ENCODE data around the gene C20orf141. TPM values are rescaled to one million over a fixed set of nuclear protein-coding genes. Genes with fewer than 3 reads are reported as not detected.

Gene C20orf141
- total RNA-seq, 1 experiment from 2014 or later: not detected

GRCh38 chr20:2816030-2816582 lies 1.3 kb downstream of the C20orf141 start, which contains the start of gene TMEM239:
TMEM239 (plus strand) TSS chr20:2816364; CDS start chr20:2816555, 191 bp downstream.
- Histone ChIP-seq H2AFZ (no peak within 1 kb of the TSS), H3K4me2 (peak within 1 kb of the TSS; percentile 71), H3K4me1 (replicated peaks; ENCODE audit: insufficient read depth) (peaks cover 28% of the 10 kb centered on the region), H3K9me2 (ENCODE audit: insufficient read depth) (no peaks in the 10 kb centered on the region), H3K9me3 (ENCODE audit: insufficient read depth, low read depth) (no peaks in the 10 kb centered on the region), H3F3A (ENCODE audit: insufficient read depth, low read depth) (peaks cover 21% of the 10 kb centered on the region), H3K27ac (peak within 1 kb of the TSS; percentile 63), H3K27me3 (ENCODE audit: insufficient read depth, low read depth) (no peaks in the 10 kb centered on the region), H4K20me1 (ENCODE audit: insufficient read depth) (no peaks in the 10 kb centered on the region), H3K79me2 (ENCODE audit: low read depth) (no peaks in the 10 kb centered on the region), H3K4me3 (no peak within 1 kb of the TSS), H3K36me3 (ENCODE audit: low read depth) (no peaks in the 10 kb centered on the region)
- no peak for TF ChIP-seq CTCF (conservative IDR thresholded peaks at IDR 0.05)
- TF ChIP-seq EZH2 (IDR thresholded peaks at IDR 0.05; ENCODE audit: low read depth): no peak
- ChIA-PET CTCF (no interaction called here), POLR2A (ENCODE audit: unreplicated experiment) (no interaction called here)
- no peak for DNase-seq
- no TSS peak for BruUV-seq (replicated peaks)
- intact Hi-C loops (cut with micrococcal nuclease; ENCODE audit: unreplicated experiment): no loop called here

- intact Hi-C loops (cut with micrococcal nuclease; ENCODE audit: unreplicated experiment): no loop called here
- DNase-seq: no peak
- no peaks in the 10 kb centered on the region for H3K9me3 ChIP-seq (ENCODE audit: insufficient read depth, low read depth)
- H3K4me3 ChIP-seq: no peak overlapping the region
- no peaks in the 10 kb centered on the region for H3K36me3 ChIP-seq (ENCODE audit: low read depth)
- no peak for TF ChIP-seq CTCF (conservative IDR thresholded peaks at IDR 0.05)
- TF ChIP-seq EZH2 (IDR thresholded peaks at IDR 0.05; ENCODE audit: low read depth): no peak
- H3F3A ChIP-seq (ENCODE audit: insufficient read depth, low read depth): peaks cover 21% of the 10 kb centered on the region
- CTCF ChIA-PET: no interaction called here
- H3K4me2 ChIP-seq: no peak overlapping the region
- H2AFZ ChIP-seq: no peak overlapping the region
- POLR2A ChIA-PET (ENCODE audit: unreplicated experiment): no interaction called here
- no peak overlapping the region for H3K27ac ChIP-seq
- H4K20me1 ChIP-seq (ENCODE audit: insufficient read depth): no peaks in the 10 kb centered on the region
- BruUV-seq (replicated peaks): no TSS peak
- no peaks in the 10 kb centered on the region for H3K27me3 ChIP-seq (ENCODE audit: insufficient read depth, low read depth)
- no peaks in the 10 kb centered on the region for H3K79me2 ChIP-seq (ENCODE audit: low read depth)
- no peaks in the 10 kb centered on the region for H3K9me2 ChIP-seq (ENCODE audit: insufficient read depth)
- peaks cover 28% of the 10 kb centered on the region for H3K4me1 ChIP-seq (replicated peaks; ENCODE audit: insufficient read depth)
Observed at GRCh38 chr20:2816583-2817340, 2.0 kb downstream of the C20orf141 start.

GRCh38 chr20:2817341-2817726 lies 2.5 kb downstream of the C20orf141 start:
- intact Hi-C loops (cut with micrococcal nuclease; ENCODE audit: unreplicated experiment): no loop called here
- Histone ChIP-seq H3K27me3 (ENCODE audit: insufficient read depth, low read depth) (no peaks in the 10 kb centered on the region), H3K9me3 (ENCODE audit: insufficient read depth, low read depth) (no peaks in the 10 kb centered on the region), H3F3A (ENCODE audit: insufficient read depth, low read depth) (peaks cover 21% of the 10 kb centered on the region), H3K4me3 (no peak overlapping the region), H2AFZ (no peak overlapping the region), H3K27ac (no peak overlapping the region), H3K79me2 (ENCODE audit: low read depth) (no peaks in the 10 kb centered on the region), H3K9me2 (ENCODE audit: insufficient read depth) (no peaks in the 10 kb centered on the region), H3K4me1 (replicated peaks; ENCODE audit: insufficient read depth) (peaks cover 28% of the 10 kb centered on the region), H3K4me2 (no peak overlapping the region), H4K20me1 (ENCODE audit: insufficient read depth) (no peaks in the 10 kb centered on the region), H3K36me3 (ENCODE audit: low read depth) (no peaks in the 10 kb centered on the region)
- TF ChIP-seq CTCF (conservative IDR thresholded peaks at IDR 0.05): no peak
- no peak for TF ChIP-seq EZH2 (IDR thresholded peaks at IDR 0.05; ENCODE audit: low read depth)
- no TSS peak for BruUV-seq (replicated peaks)
- CTCF ChIA-PET: no interaction called here
- DNase-seq: no peak
- POLR2A ChIA-PET (ENCODE audit: unreplicated experiment): no interaction called here
